IPS DF 4.7 (cell line): ENCODE data around the gene PRKCE.
A peak's percentile ranks its signal among the peaks of the same experiment; 100 is the strongest.

Experiments
- DNase-seq: peaks from one replicate; pipeline ENCODE4 v3.0.0-alpha.2; 2013; ENCODE audit warnings: low spot score; ENCODE audit errors: extremely low read depth

The PRKCE gene

GRCh38 chr2:45651415-45652089 is at the start of gene PRKCE:
Gene PRKCE (plus strand): TSS chr2:45651675.
- no peak for DNase-seq

- no peak for DNase-seq
Measured at GRCh38 chr2:45602624-45603023, 48.9 kb upstream of the PRKCE start.

- no peak for DNase-seq
Measured at GRCh38 chr2:45605116-45605515, 46.4 kb upstream of the PRKCE start.

GRCh38 chr2:45606796-45607195 is 44.7 kb upstream of the PRKCE start:
- no peak for DNase-seq

GRCh38 chr2:45607701-45608100 is 43.8 kb upstream of the PRKCE start:
- DNase-seq: no peak

GRCh38 chr2:45610281-45611019 is 41.0 kb upstream of the PRKCE start:
- DNase-seq: peak; percentile 51

GRCh38 chr2:45611020-45611859 is 40.2 kb upstream of the PRKCE start, which contains the start of gene SRBD1:
Gene SRBD1 (minus strand): TSS chr2:45611267. CDS start chr2:45605441, 5,826 bp downstream.
- DNase-seq: peak; percentile 84

GRCh38 chr2:45612285-45612684 is 39.2 kb upstream of the PRKCE start:
- DNase-seq: no peak

GRCh38 chr2:45612731-45613130 is 38.7 kb upstream of the PRKCE start:
- no peak for DNase-seq

GRCh38 chr2:45614330-45614729 is 37.1 kb upstream of the PRKCE start:
- no peak for DNase-seq

GRCh38 chr2:45614871-45615415 is 36.5 kb upstream of the PRKCE start:
- DNase-seq: no peak

- no peak for DNase-seq
Measured at GRCh38 chr2:45616658-45617411, 34.6 kb upstream of the PRKCE start.

GRCh38 chr2:45617496-45617895 is 34.0 kb upstream of the PRKCE start:
- no peak for DNase-seq

- no peak for DNase-seq
Measured at GRCh38 chr2:45622336-45623075, 29.0 kb upstream of the PRKCE start.

- no peak for DNase-seq
Measured at GRCh38 chr2:45623098-45623497, 28.4 kb upstream of the PRKCE start.

- no peak for DNase-seq
Measured at GRCh38 chr2:45625824-45626223, 25.7 kb upstream of the PRKCE start.

GRCh38 chr2:45626387-45627221 is 24.9 kb upstream of the PRKCE start:
- no peak for DNase-seq

GRCh38 chr2:45627911-45628310 is 23.6 kb upstream of the PRKCE start:
- DNase-seq: no peak

- no peak for DNase-seq
Measured at GRCh38 chr2:45629971-45630370, 21.5 kb upstream of the PRKCE start.
